Endodermal cell (in vitro differentiated cells): ENCODE results near the gene ESR1. TPM values are rescaled to one million over a fixed set of nuclear protein-coding genes. Genes with fewer than 3 reads are reported as not detected.

Experiments used
- DNase-seq: peaks from one replicate; pipeline ENCODE4 v3.0.0-alpha.2; 2017
- H3K27ac ChIP-seq: 2 replicates; pipeline ENCODE4 v1.5.1; 2013; ENCODE audit warnings: mild to moderate bottlenecking, low read depth, low read length, moderate library complexity
- H3K27me3 ChIP-seq: 2 replicates; pipeline ENCODE4 v1.6.1; 2013; ENCODE audit warnings: mild to moderate bottlenecking, low read length, moderate library complexity; ENCODE audit not compliant: insufficient read depth, control insufficient read depth, poor library complexity, severe bottlenecking
- H3K36me3 ChIP-seq: 2 replicates; pipeline ENCODE4 v1.7.0; 2013; ENCODE audit warnings: mild to moderate bottlenecking, low read length, moderate library complexity; ENCODE audit not compliant: control insufficient read depth, insufficient read depth
- H3K4me1 ChIP-seq: one replicate; pipeline ENCODE4 v1.7.0; 2013; ENCODE audit warnings: low read length; ENCODE audit not compliant: control insufficient read depth, insufficient read depth
- H3K4me3 ChIP-seq: 2 replicates; pipeline ENCODE4 v1.5.1; 2013; ENCODE audit warnings: mild to moderate bottlenecking, low read length, moderate library complexity
- H3K9ac ChIP-seq: 2 replicates; pipeline ENCODE4 v1.6.1; 2013; ENCODE audit warnings: mild to moderate bottlenecking, low read length, moderate library complexity; ENCODE audit not compliant: poor library complexity, severe bottlenecking; ENCODE audit errors: extremely low read depth
- H3K9me3 ChIP-seq: 2 replicates; pipeline ENCODE4 v1.6.1; 2013; ENCODE audit warnings: mild to moderate bottlenecking, low read length, moderate library complexity; ENCODE audit not compliant: control insufficient read depth
- H3K27ac Mint-ChIP-seq: 2 replicates; pipeline ENCODE4 v1.8.0; 2020; ENCODE audit warnings: mixed read lengths
- H3K27me3 Mint-ChIP-seq: 2 replicates; pipeline ENCODE4 v1.8.0; 2021; ENCODE audit warnings: mild to moderate bottlenecking, mixed read lengths; ENCODE audit not compliant: insufficient read depth
- H3K36me3 Mint-ChIP-seq: 2 replicates; pipeline ENCODE4 v1.8.0; 2020; ENCODE audit warnings: low read depth, mixed read lengths
- H3K4me1 Mint-ChIP-seq: 2 replicates; pipeline ENCODE4 v1.8.0; 2020; ENCODE audit warnings: mixed read lengths
- H3K4me3 Mint-ChIP-seq: 2 replicates; pipeline ENCODE4 v1.8.0; 2020; ENCODE audit warnings: mild to moderate bottlenecking, moderate library complexity, mixed read lengths
- H3K9me3 Mint-ChIP-seq: 2 replicates; pipeline ENCODE4 v1.8.0; 2020; ENCODE audit warnings: mild to moderate bottlenecking, mixed read lengths
- CTCF ChIP-seq: fragments of 200-600 bp; sonication (generic); conservative IDR thresholded peaks from 2 replicates; pipeline ENCODE4 v1.5.0; 2021; ENCODE audit warnings: antibody characterized with exemption, mild to moderate bottlenecking
- WGBS, 2 experiments: methylation state at CpG; one replicate each; pipeline versions ENCODE4 v1.1.5 to v1.1.7; 2013; ENCODE audit warnings: missing lambda C conversion rate in 2 of 2, mixed read lengths in 1 of 2; ENCODE audit not compliant: insufficient coverage in 1 of 2, insufficient read length in 1 of 2; 5-methylcytosine and 5-hydroxymethylcytosine counted together
- total RNA-seq, 2 donors: library from RNA; stranded (reverse); fragmentation: NEBNext Ultra II Directional in 1 of 2; extraction: Animal tissue kit (Norgen Biotek cat#: 25700) in 1 of 2; gene quantifications; 2 replicates in 1 of 2; 3 replicates in 1 of 2; pipeline ENCODE4 v1.2.1, GENCODE V29; 2021

The ESR1 gene
- total RNA-seq, 2 donors from 2014 or later: not detected

GRCh38 chr6:152059909-152060308 lies 252.4 kb downstream of the ESR1 start:
- H3K4me1 ChIP-seq: no peaks in the 10 kb centered on the region
- no peak overlapping the region for H3K27ac ChIP-seq
- peaks cover 7% of the 10 kb centered on the region for H3K9me3 ChIP-seq
- H3K9ac ChIP-seq: no peak overlapping the region
- H3K36me3 ChIP-seq: no peaks in the 10 kb centered on the region
- no peaks in the 10 kb centered on the region for H3K36me3 Mint-ChIP-seq
- H3K27me3 ChIP-seq: no peaks in the 10 kb centered on the region
- H3K4me1 Mint-ChIP-seq: peaks cover 5% of the 10 kb centered on the region
- 100% methylated on average over 2 of the region's 2 CpGs; no CpG with 5 or more reads in 1 of the 2 experiments for WGBS, 2 experiments
- H3K9me3 Mint-ChIP-seq: peaks cover 3% of the 10 kb centered on the region
- H3K27ac Mint-ChIP-seq: no peak overlapping the region
- H3K4me3 ChIP-seq: no peak overlapping the region
- TF ChIP-seq CTCF: no peak
- no peak for DNase-seq
- no peaks in the 10 kb centered on the region for H3K27me3 Mint-ChIP-seq
- H3K4me3 Mint-ChIP-seq: no peak overlapping the region

GRCh38 chr6:152062476-152062875 lies 255.0 kb downstream of the ESR1 start:
- Mint-ChIP-seq H3K27ac (no peak overlapping the region), H3K36me3 (no peaks in the 10 kb centered on the region), H3K9me3 (no peaks in the 10 kb centered on the region), H3K27me3 (no peaks in the 10 kb centered on the region), H3K4me1 (peaks cover 5% of the 10 kb centered on the region), H3K4me3 (no peak overlapping the region)
- WGBS, 2 experiments: 44 to 56% methylated on average over 2 to 5 of the region's 5 CpGs
- H3K36me3 ChIP-seq: no peaks in the 10 kb centered on the region
- H3K9me3 ChIP-seq: no peaks in the 10 kb centered on the region
- no peak for TF ChIP-seq CTCF
- H3K27ac ChIP-seq: no peak overlapping the region
- no peak overlapping the region for H3K9ac ChIP-seq
- no peaks in the 10 kb centered on the region for H3K4me1 ChIP-seq
- H3K4me3 ChIP-seq: no peak overlapping the region
- no peak for DNase-seq
- no peaks in the 10 kb centered on the region for H3K27me3 ChIP-seq

- Histone ChIP-seq H3K27ac (no peak overlapping the region), H3K4me3 (no peak overlapping the region), H3K9me3 (no peaks in the 10 kb centered on the region), H3K9ac (no peak overlapping the region), H3K4me1 (no peaks in the 10 kb centered on the region), H3K27me3 (no peaks in the 10 kb centered on the region), H3K36me3 (no peaks in the 10 kb centered on the region)
- no peak overlapping the region for H3K27ac Mint-ChIP-seq
- H3K36me3 Mint-ChIP-seq: no peaks in the 10 kb centered on the region
- no peak for DNase-seq
- no peak overlapping the region for H3K4me3 Mint-ChIP-seq
- no peak for TF ChIP-seq CTCF
- WGBS, 2 experiments: 88 to 93% methylated on average over 7 to 10 of the region's 10 CpGs
- H3K4me1 Mint-ChIP-seq: peaks cover under 1% of the 10 kb centered on the region
- H3K27me3 Mint-ChIP-seq: no peaks in the 10 kb centered on the region
- H3K9me3 Mint-ChIP-seq: no peaks in the 10 kb centered on the region
Measured at GRCh38 chr6:152063170-152063921, 255.9 kb downstream of the ESR1 start.
